ENCODE results near the gene WDR19. TPM values are rescaled to one million over a fixed set of nuclear protein-coding genes. Genes with fewer than 3 reads are reported as not detected.

WDR19 gene
- total RNA-seq, 1 experiment from 2014 or later = 11.9 TPM

- intact Hi-C loops (cut with micrococcal nuclease; ENCODE audit: unreplicated experiment) = no loop called here
- BruUV-seq (replicated peaks) = no TSS peak
- Histone ChIP-seq H3K27me3 (replicated peaks; ENCODE audit: control insufficient read depth, insufficient read depth, low read length) (no peaks in the 10 kb centered on the region), H3K9me3 (no peaks in the 10 kb centered on the region), H3K4me3 (ENCODE audit: low read depth, low read length) (no peak overlapping the region), H3K36me3 (ENCODE audit: control insufficient read depth, insufficient read depth, low read length) (peaks cover 1% of the 10 kb centered on the region; the same call in 1 of the 2 replicates), H3K4me1 (no peaks in the 10 kb centered on the region)
- TF ChIP-seq, protein P1, sequence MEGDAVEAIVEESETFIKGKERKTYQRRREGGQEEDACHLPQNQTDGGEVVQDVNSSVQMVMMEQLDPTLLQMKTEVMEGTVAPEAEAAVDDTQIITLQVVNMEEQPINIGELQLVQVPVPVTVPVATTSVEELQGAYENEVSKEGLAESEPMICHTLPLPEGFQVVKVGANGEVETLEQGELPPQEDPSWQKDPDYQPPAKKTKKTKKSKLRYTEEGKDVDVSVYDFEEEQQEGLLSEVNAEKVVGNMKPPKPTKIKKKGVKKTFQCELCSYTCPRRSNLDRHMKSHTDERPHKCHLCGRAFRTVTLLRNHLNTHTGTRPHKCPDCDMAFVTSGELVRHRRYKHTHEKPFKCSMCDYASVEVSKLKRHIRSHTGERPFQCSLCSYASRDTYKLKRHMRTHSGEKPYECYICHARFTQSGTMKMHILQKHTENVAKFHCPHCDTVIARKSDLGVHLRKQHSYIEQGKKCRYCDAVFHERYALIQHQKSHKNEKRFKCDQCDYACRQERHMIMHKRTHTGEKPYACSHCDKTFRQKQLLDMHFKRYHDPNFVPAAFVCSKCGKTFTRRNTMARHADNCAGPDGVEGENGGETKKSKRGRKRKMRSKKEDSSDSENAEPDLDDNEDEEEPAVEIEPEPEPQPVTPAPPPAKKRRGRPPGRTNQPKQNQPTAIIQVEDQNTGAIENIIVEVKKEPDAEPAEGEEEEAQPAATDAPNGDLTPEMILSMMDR (IDR thresholded peaks at IDR 0.05; ENCODE audit: insufficient read depth in 1 of 2, low read depth in 1 of 2, low read length in 1 of 2, severe bottlenecking in 1 of 2, unreplicated experiment in 1 of 2) = no peak
- Mint-ChIP-seq H3K4me3 (ENCODE audit: unreplicated experiment) (no peak overlapping the region), H3K4me1 (ENCODE audit: low read depth, unreplicated experiment) (peaks cover 7% of the 10 kb centered on the region), H3K27ac (ENCODE audit: unreplicated experiment) (no peak overlapping the region), H3K9me3 (ENCODE audit: unreplicated experiment) (no peaks in the 10 kb centered on the region), H3K27me3 (ENCODE audit: insufficient read depth, unreplicated experiment) (no peaks in the 10 kb centered on the region), H3K36me3 (ENCODE audit: insufficient read depth, unreplicated experiment) (peaks cover 71% of the 10 kb centered on the region)
- POLR2A ChIA-PET = no interaction called here
- CTCF ChIA-PET = no interaction called here
- no peak for DNase-seq
Measured at GRCh38 chr4:39304651-39305050, 122.3 kb downstream of the WDR19 start.

- no peaks in the 10 kb centered on the region; the same call in 1 of the 2 replicates for H3K36me3 ChIP-seq (ENCODE audit: control insufficient read depth, insufficient read depth, low read length)
- no peak for DNase-seq
- ChIA-PET POLR2A (no interaction called here), CTCF (no interaction called here)
- Mint-ChIP-seq H3K9me3 (ENCODE audit: unreplicated experiment) (no peaks in the 10 kb centered on the region), H3K36me3 (ENCODE audit: insufficient read depth, unreplicated experiment) (peaks cover 66% of the 10 kb centered on the region), H3K27ac (ENCODE audit: unreplicated experiment) (no peak overlapping the region), H3K27me3 (ENCODE audit: insufficient read depth, unreplicated experiment) (no peaks in the 10 kb centered on the region), H3K4me3 (ENCODE audit: unreplicated experiment) (no peak overlapping the region), H3K4me1 (ENCODE audit: low read depth, unreplicated experiment) (peaks cover 7% of the 10 kb centered on the region)
- no peaks in the 10 kb centered on the region for H3K27me3 ChIP-seq (replicated peaks; ENCODE audit: control insufficient read depth, insufficient read depth, low read length)
- H3K9me3 ChIP-seq = no peaks in the 10 kb centered on the region
- H3K4me3 ChIP-seq (ENCODE audit: low read depth, low read length) = no peak overlapping the region
- BruUV-seq (replicated peaks) = no TSS peak
- TF ChIP-seq, protein P1 (IDR thresholded peaks at IDR 0.05; ENCODE audit: insufficient read depth in 1 of 2, low read depth in 1 of 2, low read length in 1 of 2, severe bottlenecking in 1 of 2, unreplicated experiment in 1 of 2) = no peak
- H3K4me1 ChIP-seq = no peaks in the 10 kb centered on the region
- intact Hi-C loops (cut with micrococcal nuclease; ENCODE audit: unreplicated experiment) = no loop called here
Measured at GRCh38 chr4:39305912-39306677, 123.8 kb downstream of the WDR19 start.

- peaks cover 1% of the 10 kb centered on the region; the same call in 1 of the 2 replicates for H3K36me3 ChIP-seq (ENCODE audit: control insufficient read depth, insufficient read depth, low read length)
- ChIA-PET POLR2A (no interaction called here), CTCF (no interaction called here)
- intact Hi-C loops (cut with micrococcal nuclease; ENCODE audit: unreplicated experiment) = no loop called here
- no peaks in the 10 kb centered on the region for H3K4me1 ChIP-seq
- DNase-seq = no peak
- no peaks in the 10 kb centered on the region for H3K9me3 ChIP-seq
- H3K4me3 Mint-ChIP-seq (ENCODE audit: unreplicated experiment) = no peak overlapping the region
- H3K36me3 Mint-ChIP-seq (ENCODE audit: insufficient read depth, unreplicated experiment) = peaks cover 59% of the 10 kb centered on the region
- no peaks in the 10 kb centered on the region for H3K27me3 Mint-ChIP-seq (ENCODE audit: insufficient read depth, unreplicated experiment)
- H3K4me1 Mint-ChIP-seq (ENCODE audit: low read depth, unreplicated experiment) = peaks cover 7% of the 10 kb centered on the region
- no peak overlapping the region for H3K27ac Mint-ChIP-seq (ENCODE audit: unreplicated experiment)
- TF ChIP-seq, protein P1 (IDR thresholded peaks at IDR 0.05; ENCODE audit: insufficient read depth in 1 of 2, low read depth in 1 of 2, low read length in 1 of 2, severe bottlenecking in 1 of 2, unreplicated experiment in 1 of 2) = no peak
- BruUV-seq (replicated peaks) = no TSS peak
- no peaks in the 10 kb centered on the region for H3K27me3 ChIP-seq (replicated peaks; ENCODE audit: control insufficient read depth, insufficient read depth, low read length)
- H3K4me3 ChIP-seq (ENCODE audit: low read depth, low read length) = no peak overlapping the region
- H3K9me3 Mint-ChIP-seq (ENCODE audit: unreplicated experiment) = no peaks in the 10 kb centered on the region
Measured at GRCh38 chr4:39308611-39309010, 126.3 kb downstream of the WDR19 start.

All from Caco-2 (cell line).